Activated CD4-positive, CD25-positive, alpha-beta regulatory T cell (primary cell): ENCODE data around the gene DRD1.
"Not testable (repeated sequence)": the region's sequence is repeated elsewhere in the genome, so short reads cannot be mapped to it uniquely, and the experiment has no call there.

Source experiments
- DNase-seq, 4 experiments: peaks; one replicate each; lab custom pipeline; 2025; lab: John Stamatoyannopoulos, UW

Gene DRD1

DNA sequence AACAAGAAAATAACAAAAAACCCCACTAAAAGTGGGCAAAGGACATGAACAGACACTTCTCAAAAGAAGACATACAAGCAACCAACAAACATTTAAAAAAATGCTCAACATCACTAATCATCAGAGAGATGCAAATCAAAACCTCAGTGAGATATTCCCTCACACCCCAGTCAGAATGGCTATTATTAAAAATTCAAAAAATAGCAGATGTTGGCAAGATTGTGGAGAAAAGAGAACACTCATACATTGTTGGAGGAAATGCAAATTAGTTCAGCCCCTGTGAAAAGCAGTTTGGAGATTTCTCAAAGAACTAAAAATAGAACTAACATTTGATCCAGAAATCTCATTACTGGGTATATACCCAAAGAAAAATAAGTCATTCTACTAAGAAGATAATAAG lies 19.4 kb downstream of the DRD1 start:
- DNase-seq, result not testable (repeated sequence)

DNA sequence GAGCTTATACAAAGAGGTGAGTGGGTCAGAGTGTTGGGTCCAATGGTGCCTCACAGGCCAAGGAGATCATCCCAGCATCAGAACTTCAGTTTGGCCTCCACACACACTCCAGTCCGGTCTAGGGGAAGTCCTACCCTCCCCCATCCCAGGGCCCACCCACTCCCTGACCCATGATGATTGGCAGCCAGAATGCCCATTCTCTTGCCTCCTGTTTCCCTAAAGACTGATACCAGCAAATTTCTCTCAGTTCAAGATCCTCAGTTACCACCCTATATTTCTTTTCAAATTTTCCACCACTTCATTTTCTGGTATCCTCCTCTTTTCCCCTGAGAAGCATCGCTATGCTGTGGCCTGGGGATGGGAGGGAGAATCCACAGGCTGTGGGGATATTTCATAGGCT lies 21.9 kb downstream of the DRD1 start:
- DNase-seq, result no peak

DNA sequence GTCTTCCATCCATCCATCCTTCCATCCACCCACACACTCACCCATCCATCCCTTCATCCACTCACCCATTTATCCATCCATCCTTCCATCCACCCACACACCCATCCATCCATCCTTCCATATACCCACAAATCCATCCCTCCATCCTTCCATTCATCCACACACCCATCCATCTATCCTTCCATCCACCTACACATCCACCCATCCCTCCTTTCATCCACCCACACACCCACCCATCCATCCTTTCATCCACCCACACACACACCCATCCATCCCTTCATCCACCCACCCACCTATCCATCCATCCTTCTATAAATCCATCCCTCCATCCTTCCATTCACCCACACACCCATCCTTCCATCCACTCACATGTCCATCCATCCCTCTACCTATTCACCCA lies 23.6 kb downstream of the DRD1 start:
- DNase-seq, result no peak

DNA sequence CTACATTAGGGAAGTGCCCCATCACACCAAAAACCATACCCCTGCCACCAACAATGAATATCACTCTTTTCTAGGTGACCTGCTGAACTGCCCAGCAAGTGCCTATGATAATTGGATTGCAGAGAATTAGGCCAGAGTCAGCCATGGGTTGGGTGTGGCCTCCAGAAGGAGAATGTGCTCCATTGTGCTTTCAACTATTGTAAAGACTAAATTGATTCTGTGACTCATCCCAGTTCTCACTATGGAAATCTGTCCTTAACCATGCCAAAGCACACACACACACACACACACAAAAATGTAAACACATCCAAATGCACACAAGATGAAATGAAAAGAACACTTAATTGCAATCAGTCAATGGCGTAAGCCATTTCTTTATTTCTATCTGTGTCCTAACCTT lies 25.7 kb downstream of the DRD1 start:
- DNase-seq, result no peak

DNA sequence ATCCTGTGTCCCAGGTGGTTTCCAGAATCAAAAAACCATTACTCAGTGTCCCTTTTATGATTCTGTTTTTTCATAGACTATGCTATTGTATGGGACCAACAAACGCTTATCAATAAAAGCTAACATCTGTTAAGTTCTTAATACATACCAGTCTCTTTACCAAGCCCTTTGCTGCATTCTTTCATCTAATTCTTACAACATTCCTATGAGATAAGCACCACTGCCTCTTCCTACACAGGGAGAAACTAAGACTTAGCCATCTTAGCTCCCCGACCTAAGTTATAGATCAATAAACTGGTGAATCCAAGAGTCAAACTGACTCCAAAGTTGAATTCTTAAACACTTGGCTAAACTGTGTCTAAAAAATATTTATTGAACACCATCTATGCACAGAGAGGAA lies 26.6 kb downstream of the DRD1 start:
- DNase-seq, result no peak

DNA sequence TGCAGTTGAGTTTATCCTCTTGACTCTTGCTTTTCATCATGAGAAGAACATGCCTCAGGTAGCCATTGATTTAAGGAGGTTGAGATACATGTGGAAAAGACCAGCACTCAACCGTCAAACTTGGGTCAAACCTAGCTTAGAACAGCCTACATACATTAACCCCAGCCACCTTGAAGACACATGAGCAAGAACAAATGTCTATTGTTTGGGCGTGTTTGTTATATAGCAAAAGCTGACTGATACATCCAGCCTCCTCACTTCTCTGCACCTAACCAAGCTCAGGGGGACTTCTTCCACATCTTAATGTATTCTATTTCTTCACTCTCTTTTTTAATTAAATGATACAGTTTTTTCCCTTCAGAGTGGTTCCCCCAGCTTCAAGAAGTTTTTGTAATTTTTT lies 28.7 kb downstream of the DRD1 start:
- DNase-seq, result no peak

DNA sequence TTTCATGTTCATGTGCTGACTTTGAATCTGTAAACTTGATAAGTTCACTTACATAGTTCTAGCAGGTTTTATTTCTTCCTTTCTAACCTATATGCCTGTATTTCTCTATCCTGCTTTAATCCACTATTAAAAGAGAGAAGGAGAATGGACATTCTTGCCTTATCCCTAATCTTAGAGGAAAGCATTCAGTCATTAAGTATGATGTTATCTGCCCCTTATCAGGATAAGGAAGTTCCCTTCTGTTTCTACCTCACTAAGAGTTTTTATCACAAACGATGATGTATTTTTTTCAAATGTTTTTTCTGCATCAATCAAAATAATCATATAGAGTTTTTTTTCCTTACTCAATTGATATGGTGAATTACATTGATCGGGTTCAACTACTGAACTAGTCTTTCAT lies 33.1 kb downstream of the DRD1 start:
- DNase-seq, result no peak

DNA sequence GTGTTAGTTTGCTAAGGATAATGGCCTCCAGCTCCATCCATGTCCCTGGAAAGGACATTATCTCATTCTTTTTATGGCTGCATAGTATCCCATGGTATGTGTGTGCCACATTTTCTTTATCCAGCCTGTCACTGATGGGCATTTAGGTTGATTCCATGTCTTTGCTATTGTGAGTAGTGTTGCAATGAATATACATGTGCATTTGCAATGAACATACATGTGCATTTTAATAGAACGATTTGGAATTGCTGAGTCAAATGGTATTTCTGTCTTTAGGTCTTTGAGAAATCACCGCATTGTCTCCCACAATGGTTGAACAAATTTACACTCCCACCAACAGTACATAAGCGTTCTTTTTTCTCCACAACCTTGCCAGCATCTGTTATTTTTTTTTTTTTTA lies 37.7 kb downstream of the DRD1 start:
- DNase-seq, result no peak

DNA sequence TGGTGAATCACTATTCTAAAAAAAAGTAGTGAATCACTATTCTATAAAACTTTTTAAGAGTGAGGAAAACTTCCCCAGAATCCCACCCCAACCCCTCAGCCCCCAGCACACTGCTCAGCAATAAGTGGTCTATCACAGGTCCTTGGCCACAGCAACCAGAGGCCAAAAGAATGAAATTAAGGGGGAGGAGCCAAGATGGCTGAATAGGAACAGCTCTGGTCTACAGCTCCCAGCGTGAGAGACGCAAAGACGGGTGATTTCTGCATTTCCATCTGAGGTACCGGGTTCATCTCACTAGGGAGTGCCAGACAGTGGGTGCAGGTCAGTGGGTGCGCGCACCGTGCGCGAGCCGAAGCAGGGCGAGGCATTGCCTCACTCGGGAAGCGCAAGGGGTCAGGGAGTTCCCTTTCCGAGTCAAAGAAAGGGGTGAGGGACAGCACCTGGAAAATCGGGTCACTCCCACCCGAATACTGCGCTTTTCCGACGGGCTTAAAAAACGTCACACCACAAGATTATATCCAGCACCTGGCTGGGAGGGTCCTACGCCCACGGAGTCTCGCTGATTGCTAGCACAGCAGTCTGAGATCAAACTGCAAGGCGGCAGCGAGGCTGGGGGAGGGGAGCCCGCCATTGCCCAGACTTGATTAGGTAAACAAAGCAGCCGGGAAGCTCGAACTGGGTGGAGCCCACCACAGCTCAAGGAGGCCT lies 46.2 kb downstream of the DRD1 start:
- DNase-seq, result not testable (repeated sequence)

DNA sequence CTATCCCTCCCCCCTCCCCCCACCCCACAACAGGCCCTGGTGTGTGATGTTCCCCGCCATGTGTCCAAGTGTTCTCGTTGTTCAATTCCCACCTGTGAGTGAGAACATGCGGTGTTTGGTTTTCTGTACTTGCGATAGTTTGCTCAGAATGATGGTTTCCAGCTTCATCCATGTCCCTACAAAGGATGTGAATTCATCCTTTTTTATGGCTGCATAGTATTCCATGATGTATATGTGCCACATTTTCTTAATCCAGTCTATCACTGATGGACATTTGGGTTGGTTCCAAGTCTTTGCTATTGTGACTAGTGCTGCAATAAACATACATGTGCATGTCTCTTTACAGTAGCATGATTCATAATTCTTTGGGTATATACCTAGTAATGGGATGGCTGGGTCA lies 48.6 kb downstream of the DRD1 start:
- not testable (repeated sequence) for DNase-seq

DNA sequence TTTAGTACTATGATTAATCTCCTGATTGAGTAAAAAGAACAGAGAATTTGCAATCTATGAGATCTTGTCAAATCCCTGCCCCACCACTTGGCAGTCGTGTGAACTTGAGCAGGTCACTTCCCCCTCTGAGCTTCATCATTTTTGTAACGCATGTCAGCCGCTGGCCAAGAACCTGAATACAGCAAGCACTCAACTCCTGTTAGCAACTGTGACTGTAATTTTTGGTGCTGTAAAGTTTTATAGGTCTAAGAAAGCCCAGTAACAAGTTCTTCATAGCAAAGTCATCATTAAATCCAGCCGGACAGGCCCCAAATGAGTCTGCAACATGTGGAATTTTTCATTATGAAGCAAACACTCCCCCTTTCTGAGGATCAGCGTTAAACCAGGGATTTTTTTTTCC lies 49.4 kb downstream of the DRD1 start:
- no peak for DNase-seq

DNA sequence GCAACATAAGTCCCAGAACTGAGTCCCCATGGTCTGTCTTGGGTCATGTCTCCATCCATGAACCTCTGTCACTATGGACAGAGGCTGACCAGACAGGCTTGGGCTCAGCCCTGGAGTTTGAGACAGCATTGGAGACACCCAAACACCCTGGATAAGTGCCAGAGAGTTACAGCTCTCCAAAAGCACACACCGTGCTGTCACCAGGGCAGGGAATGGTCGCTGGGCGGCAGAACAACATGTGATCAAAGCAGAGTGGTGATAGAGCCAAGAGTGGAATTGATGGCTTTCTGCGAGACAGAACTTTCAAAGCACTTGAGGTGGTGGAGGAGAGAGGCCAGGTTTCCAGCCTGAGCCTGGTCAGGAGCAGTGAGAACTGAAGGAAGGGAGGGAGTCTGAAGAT lies 50.1 kb downstream of the DRD1 start:
- DNase-seq, result no peak

DNA sequence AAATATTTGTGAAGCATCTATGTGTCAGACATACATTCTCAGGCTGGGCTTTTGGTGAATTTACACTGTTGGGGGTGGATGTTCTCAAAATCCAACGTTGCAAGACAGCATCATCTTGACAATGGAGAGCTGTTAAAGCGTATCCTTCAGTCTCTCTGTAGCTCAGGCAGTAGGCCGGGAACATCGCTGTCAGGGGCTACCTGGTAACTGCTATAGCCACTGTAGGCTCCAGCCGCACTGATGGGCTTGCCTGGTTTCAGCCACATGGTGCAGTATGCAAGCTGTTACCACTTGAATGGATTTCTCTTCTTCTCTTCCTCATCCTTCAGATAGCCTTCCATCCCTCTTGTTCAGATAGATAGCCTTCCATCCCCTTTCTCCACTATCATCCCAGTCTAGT lies 51.7 kb downstream of the DRD1 start:
- no peak for DNase-seq

DNA sequence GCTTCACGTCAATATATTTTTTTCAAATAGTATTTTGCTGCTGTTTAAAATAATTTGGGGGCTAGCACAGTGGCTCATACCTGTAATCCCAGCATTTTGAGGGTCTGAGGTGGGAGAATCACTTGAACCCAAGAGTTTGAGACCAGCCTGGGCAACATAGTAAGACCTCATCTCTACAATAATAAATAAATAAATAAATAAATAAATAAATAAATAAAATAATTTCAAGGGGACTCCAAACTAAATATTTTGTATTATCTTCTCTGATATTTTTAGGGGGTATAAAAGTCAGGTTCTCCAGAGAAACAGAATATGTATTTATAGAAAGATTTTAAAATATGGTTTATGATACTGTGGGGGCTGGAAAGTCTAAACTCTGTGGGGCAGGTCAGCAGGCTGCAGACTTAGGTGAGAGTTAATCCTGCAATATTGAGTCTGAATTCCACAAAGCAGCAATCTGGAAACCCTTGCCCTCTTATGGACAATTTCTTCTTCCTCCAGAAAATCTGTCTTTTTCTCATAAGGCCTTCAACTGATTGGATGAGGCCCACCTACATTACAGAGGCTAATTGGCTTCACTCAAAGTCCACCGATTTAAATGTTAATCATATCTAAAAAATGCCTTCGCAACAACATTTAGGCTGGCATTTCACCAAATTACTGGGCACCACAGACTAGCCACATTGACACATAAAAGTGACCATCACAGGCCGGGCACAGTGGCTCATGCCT lies 53.5 kb downstream of the DRD1 start:
- no peak for DNase-seq
